22Rv1 (cell line): ENCODE data around the gene MAP4.

Experiments
- CTCF ChIP-seq: fragments of 450-650 bp; IDR thresholded peaks from 2 replicates; pipeline ENCODE4 v1.5.1; 2017; ENCODE audit warnings: mild to moderate bottlenecking
- ZFX ChIP-seq: fragments of 450-650 bp; IDR thresholded peaks from 2 replicates; pipeline ENCODE4 v1.6.1; 2017; ENCODE audit warnings: antibody characterized with exemption, borderline replicate concordance

GRCh38 chr3:47867451-47868044 lies 148.7 kb downstream of the MAP4 start:
- TF ChIP-seq CTCF, result no peak
- no peak for TF ChIP-seq ZFX
